DMS79 treated with DMSO at 0.1 percent for 48 hours (cell line): Measurements from ENCODE around the gene CNTD1.

Experiments
- DNase-seq: peaks from one replicate; lab custom pipeline; 2025; lab: John Stamatoyannopoulos, UW

Gene CNTD1

GRCh38 chr17:42779936-42780850 lies 18.5 kb upstream of the CNTD1 start, which contains the start of gene WNK4:
TSS of gene WNK4 (plus strand) at chr17:42780610. CDS start at chr17:42780699, 89 bp downstream.
- DNase-seq = peak; percentile 5

- no peak for DNase-seq
These were observed 17.6 kb upstream of the CNTD1 start for GRCh38 chr17:42780851-42781638.

GRCh38 chr17:42781639-42782165 lies 17.0 kb upstream of the CNTD1 start:
- DNase-seq = no peak

GRCh38 chr17:42782166-42783061 lies 16.2 kb upstream of the CNTD1 start:
- DNase-seq = no peak

- DNase-seq = no peak
These were observed 15.4 kb upstream of the CNTD1 start for GRCh38 chr17:42783062-42783790.

GRCh38 chr17:42783791-42784138 lies 14.9 kb upstream of the CNTD1 start:
- DNase-seq = no peak

GRCh38 chr17:42784409-42784808 lies 14.3 kb upstream of the CNTD1 start:
- no peak for DNase-seq

GRCh38 chr17:42784811-42785592 lies 13.7 kb upstream of the CNTD1 start:
- no peak for DNase-seq

- DNase-seq = no peak
These were observed 11.4 kb upstream of the CNTD1 start for GRCh38 chr17:42787266-42787665.

- DNase-seq = no peak
These were observed 6.7 kb upstream of the CNTD1 start for GRCh38 chr17:42791948-42792347.

GRCh38 chr17:42792545-42792944 lies 6.1 kb upstream of the CNTD1 start:
- no peak for DNase-seq

- DNase-seq = no peak
These were observed 3.6 kb upstream of the CNTD1 start for GRCh38 chr17:42795061-42795460.

- no peak for DNase-seq
These were observed 3.2 kb upstream of the CNTD1 start for GRCh38 chr17:42795465-42795864.

- no peak for DNase-seq
These were observed 2.4 kb upstream of the CNTD1 start for GRCh38 chr17:42796066-42796758.

GRCh38 chr17:42797067-42798007 lies 1.3 kb upstream of the CNTD1 start:
- DNase-seq = no peak

- DNase-seq = no peak
These were observed 664 bp upstream of the CNTD1 start for GRCh38 chr17:42798011-42798382.

- DNase-seq = no peak
These were observed 4.6 kb downstream of the CNTD1 start for GRCh38 chr17:42803074-42803883.

- DNase-seq = no peak
These were observed 6.3 kb downstream of the CNTD1 start for GRCh38 chr17:42804918-42805367.
